DOHH2 (cell line): ENCODE data around the gene BTBD7.
"Not testable (repeated sequence)": the region's sequence is repeated elsewhere in the genome, so short reads cannot be mapped to it uniquely, and the experiment has no call there.

ENCODE experiments used
- H3F3A ChIP-seq: fragments of 200-600 bp; sonication (generic), shearing (Covaris generic); 2 replicates; pipeline ENCODE4 v1.6.0; 2016; ENCODE audit warnings: antibody characterized with exemption, mild to moderate bottlenecking; ENCODE audit not compliant: control insufficient read depth, insufficient read depth
- H3K27ac ChIP-seq: fragments of 200-600 bp; sonication (generic); 2 replicates; pipeline ENCODE4 v1.5.1; 2014; ENCODE audit warnings: low read depth, mild to moderate bottlenecking, low read length, moderate library complexity
- H3K27me3 ChIP-seq: fragments of 200-600 bp; sonication (generic); 2 replicates; pipeline ENCODE4 v1.6.1; 2014; ENCODE audit warnings: mild to moderate bottlenecking, low read length, mixed read lengths; ENCODE audit not compliant: control insufficient read depth
- H3K36me3 ChIP-seq: fragments of 200-600 bp; sonication (generic); 2 replicates; pipeline ENCODE4 v1.6.1; 2014; ENCODE audit warnings: mild to moderate bottlenecking, low read length, moderate library complexity, mixed read lengths; ENCODE audit not compliant: control insufficient read depth
- H3K4me1 ChIP-seq: fragments of 200-600 bp; sonication (generic); 2 replicates; pipeline ENCODE4 v1.6.1; 2014; ENCODE audit warnings: mild to moderate bottlenecking, low read length, mixed read lengths; ENCODE audit not compliant: control insufficient read depth
- H3K4me2 ChIP-seq: fragments of 200-600 bp; sonication (generic); 2 replicates; pipeline ENCODE4 v1.6.0; 2014; ENCODE audit warnings: mild to moderate bottlenecking, low read length, moderate library complexity
- H3K4me3 ChIP-seq: fragments of 200-600 bp; sonication (generic); 2 replicates; pipeline ENCODE4 v1.5.1; 2014; ENCODE audit warnings: mild to moderate bottlenecking, low read length, mixed read lengths
- H3K79me2 ChIP-seq: fragments of 200-600 bp; sonication (generic); 2 replicates; pipeline ENCODE4 v1.6.1; 2014; ENCODE audit warnings: mild to moderate bottlenecking, low read length, mixed read lengths; ENCODE audit not compliant: control insufficient read depth
- H3K9me2 ChIP-seq: fragments of 200-600 bp; sonication (generic); replicated peaks from 2 replicates; pipeline ENCODE4 v1.6.1; 2014; ENCODE audit warnings: mild to moderate bottlenecking, low read length, mixed read lengths; ENCODE audit not compliant: control insufficient read depth
- H3K9me3 ChIP-seq: fragments of 200-600 bp; sonication (generic); 2 replicates; pipeline ENCODE4 v1.6.1; 2014; ENCODE audit warnings: antibody characterized with exemption, low read length, mixed read lengths; ENCODE audit not compliant: control insufficient read depth, insufficient read depth
- H4K20me1 ChIP-seq: fragments of 200-600 bp; sonication (generic); 2 replicates; pipeline ENCODE4 v1.6.0; 2014; ENCODE audit warnings: low read depth, mild to moderate bottlenecking, antibody characterized with exemption, low read length, moderate library complexity; ENCODE audit not compliant: control insufficient read depth, insufficient read depth
- CTCF ChIP-seq: fragments of 200-600 bp; sonication (generic); IDR thresholded peaks from one replicate; pipeline ENCODE4 v1.5.1; 2014; ENCODE audit warnings: antibody characterized with exemption, mild to moderate bottlenecking, low read depth, low read length; ENCODE audit not compliant: poor library complexity, severe bottlenecking
- EZH2phosphoT487 ChIP-seq: fragments of 200-600 bp; sonication (generic); IDR thresholded peaks from 2 replicates; pipeline ENCODE4 v1.6.1; 2017; ENCODE audit warnings: borderline replicate concordance, mild to moderate bottlenecking, antibody characterized with exemption, low read length, moderate library complexity, mixed read lengths

Gene BTBD7

DNA sequence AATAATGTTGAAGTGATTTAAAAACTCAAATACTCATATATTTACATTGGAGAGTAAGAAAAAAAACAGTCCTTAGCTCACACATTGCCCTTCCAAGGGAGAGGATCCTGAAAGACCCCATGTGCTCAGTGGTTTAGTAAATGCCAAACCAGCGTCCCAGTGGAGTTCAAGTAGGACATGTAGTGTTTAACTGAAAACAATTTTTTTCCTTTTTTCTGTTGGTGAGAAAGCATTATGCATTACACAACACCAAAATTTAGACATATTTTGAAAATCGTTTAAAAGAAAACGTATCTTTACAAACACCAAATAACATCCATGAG is 92.2 kb downstream of the BTBD7 start:
- no peaks in the 10 kb centered on the region for H3F3A ChIP-seq
- no peaks in the 10 kb centered on the region for H4K20me1 ChIP-seq
- H3K27me3 ChIP-seq: no peaks in the 10 kb centered on the region
- H3K4me2 ChIP-seq: no peak overlapping the region
- no peaks in the 10 kb centered on the region for H3K9me3 ChIP-seq
- H3K36me3 ChIP-seq: peaks cover 10% of the 10 kb centered on the region
- no peak for TF ChIP-seq EZH2phosphoT487
- no peak for TF ChIP-seq CTCF
- H3K4me3 ChIP-seq: no peak overlapping the region
- H3K9me2 ChIP-seq: no peaks in the 10 kb centered on the region
- no peaks in the 10 kb centered on the region for H3K4me1 ChIP-seq
- H3K79me2 ChIP-seq: no peaks in the 10 kb centered on the region
- no peak overlapping the region for H3K27ac ChIP-seq

GRCh38 chr14:93239869-93240677 is 92.8 kb downstream of the BTBD7 start:
- Histone ChIP-seq H3K27me3 (no peaks in the 10 kb centered on the region), H3K9me2 (no peaks in the 10 kb centered on the region), H3K36me3 (peaks cover 7% of the 10 kb centered on the region; the same call in 1 of the 2 replicates), H3K4me2 (no peak overlapping the region), H4K20me1 (no peaks in the 10 kb centered on the region), H3K27ac (no peak overlapping the region), H3K4me3 (no peak overlapping the region), H3K79me2 (no peaks in the 10 kb centered on the region), H3K4me1 (no peaks in the 10 kb centered on the region), H3F3A (no peaks in the 10 kb centered on the region), H3K9me3 (no peaks in the 10 kb centered on the region)
- TF ChIP-seq CTCF: no peak
- TF ChIP-seq EZH2phosphoT487: no peak

DNA sequence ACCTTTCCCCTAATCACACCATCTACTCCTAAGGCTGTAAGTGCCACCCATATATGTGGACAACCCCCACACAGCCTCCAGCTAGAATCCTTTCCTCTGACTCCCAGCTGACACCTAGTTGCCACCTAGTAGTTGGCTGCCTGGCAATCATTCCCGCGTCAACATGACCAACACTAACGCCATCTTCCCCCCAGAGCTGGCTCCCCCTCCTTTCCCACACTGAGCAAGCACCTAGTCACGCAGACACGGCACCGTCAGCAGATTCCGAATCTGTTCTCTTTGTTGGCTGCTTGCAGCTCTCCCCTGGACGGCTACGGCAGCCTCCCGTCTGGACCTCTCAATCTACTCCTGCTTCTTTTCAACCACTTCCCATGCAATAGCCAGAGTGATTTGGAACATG is 98.0 kb downstream of the BTBD7 start:
- Histone ChIP-seq H4K20me1 (no peaks in the 10 kb centered on the region), H3K36me3 (no peaks in the 10 kb centered on the region), H3K4me1 (peaks cover 5% of the 10 kb centered on the region; the same call in 1 of the 2 replicates), H3K9me2 (no peaks in the 10 kb centered on the region), H3K27me3 (no peaks in the 10 kb centered on the region), H3K4me3 (no peak overlapping the region), H3F3A (no peaks in the 10 kb centered on the region), H3K27ac (no peak overlapping the region), H3K4me2 (no peak overlapping the region), H3K9me3 (no peaks in the 10 kb centered on the region), H3K79me2 (no peaks in the 10 kb centered on the region)
- TF ChIP-seq EZH2phosphoT487 (no peak), CTCF (no peak)

DNA sequence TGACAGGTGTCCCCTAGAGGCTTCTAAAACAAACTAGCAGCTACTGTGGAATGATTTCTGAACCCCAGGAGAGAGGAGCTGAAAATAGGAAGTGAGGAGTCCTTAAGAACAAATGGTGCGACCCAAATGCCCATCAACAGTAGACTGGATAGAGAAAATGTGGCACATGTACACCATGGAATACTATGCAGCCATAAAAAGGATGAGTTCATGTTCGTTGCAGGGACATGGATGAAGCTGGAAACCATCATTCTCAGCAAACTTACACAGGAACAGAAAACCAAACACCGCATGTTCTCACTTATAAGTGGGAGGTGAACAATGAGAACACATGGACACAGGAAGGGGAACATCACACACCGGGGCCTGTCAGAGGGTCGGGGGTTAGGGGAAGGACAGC is 99.8 kb downstream of the BTBD7 start:
- H3K36me3 ChIP-seq, H3K4me3 ChIP-seq, H3K27me3 ChIP-seq, H4K20me1 ChIP-seq, H3K9me3 ChIP-seq, H3K27ac ChIP-seq, H3K4me2 ChIP-seq, H3K4me1 ChIP-seq, H3K9me2 ChIP-seq, H3K79me2 ChIP-seq, H3F3A ChIP-seq: not testable (repeated sequence)
